GM19328 (cell line): Measurements from ENCODE around the gene DGKB.

Experiments used
- ATAC-seq: cut with Tn5 transposase; IDR thresholded peaks from one replicate; pipeline ENCODE4 v1.9.1; 2021; ENCODE audit warnings: mild to moderate bottlenecking, moderate library complexity; ENCODE audit not compliant: unreplicated experiment

Gene DGKB

GRCh38 chr7:14407246-14408015 lies 495.1 kb downstream of the DGKB start:
- no peak for ATAC-seq

- ATAC-seq = no peak
Measured at GRCh38 chr7:14403587-14403986, 499.0 kb downstream of the DGKB start.

DNA sequence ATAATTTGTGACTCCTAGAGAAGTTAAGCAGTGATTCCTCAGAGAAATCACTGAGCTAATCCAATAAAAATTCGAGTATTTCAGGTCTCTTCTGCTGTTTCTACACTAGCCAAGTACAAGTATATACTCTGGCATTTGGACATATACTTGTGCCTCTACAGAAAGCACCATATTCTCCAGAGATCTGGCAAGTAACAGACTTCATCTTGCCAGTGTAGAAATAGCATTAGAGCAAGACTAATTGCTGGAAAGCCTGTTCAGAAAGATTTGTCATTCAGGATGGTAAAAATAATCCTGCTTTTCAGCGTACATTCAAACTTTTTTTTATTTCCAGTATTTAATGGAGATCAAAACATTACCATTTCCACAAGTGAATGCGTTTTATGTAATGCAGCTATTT lies 502.3 kb downstream of the DGKB start:
- ATAC-seq = no peak

DNA sequence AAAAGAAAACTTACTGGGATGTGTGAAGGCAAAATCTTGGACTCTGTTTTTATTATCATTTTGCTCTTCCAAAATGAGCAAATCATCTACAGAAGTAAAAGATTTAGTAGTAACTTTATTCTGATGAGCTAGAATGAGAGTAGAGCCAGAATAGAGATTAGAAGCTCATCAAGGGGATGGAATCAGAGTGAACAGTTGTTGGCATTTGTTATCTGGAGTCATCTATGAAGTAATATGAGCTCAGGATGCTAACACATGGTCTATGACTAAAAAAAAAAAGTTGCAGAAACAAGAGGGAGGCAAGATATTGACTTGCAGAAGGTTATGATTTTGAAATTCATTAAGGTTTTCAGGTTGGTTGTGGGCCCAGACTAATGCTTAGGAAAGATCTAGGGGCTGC lies 504.0 kb downstream of the DGKB start:
- ATAC-seq = no peak

DNA sequence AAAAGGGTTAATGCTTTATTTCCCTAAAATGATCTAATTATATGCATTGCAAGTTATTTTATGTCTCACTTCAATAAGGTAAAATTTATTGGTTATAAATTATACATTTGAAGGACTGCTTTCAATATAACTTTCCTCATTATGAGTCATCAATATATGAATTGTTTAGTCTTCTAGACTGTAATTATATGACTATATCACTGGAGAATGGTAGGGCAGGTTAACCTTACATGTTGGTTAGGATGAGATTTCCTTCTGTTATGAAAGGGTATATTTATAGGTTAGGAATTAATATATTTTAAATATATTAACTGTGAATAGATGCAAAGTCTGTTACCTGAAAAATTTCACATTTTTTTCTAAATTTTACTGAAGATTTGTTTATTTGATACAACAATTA lies 506.7 kb downstream of the DGKB start:
- no peak for ATAC-seq

- ATAC-seq = no peak
Measured at GRCh38 chr7:14394786-14395185, 507.8 kb downstream of the DGKB start.

DNA sequence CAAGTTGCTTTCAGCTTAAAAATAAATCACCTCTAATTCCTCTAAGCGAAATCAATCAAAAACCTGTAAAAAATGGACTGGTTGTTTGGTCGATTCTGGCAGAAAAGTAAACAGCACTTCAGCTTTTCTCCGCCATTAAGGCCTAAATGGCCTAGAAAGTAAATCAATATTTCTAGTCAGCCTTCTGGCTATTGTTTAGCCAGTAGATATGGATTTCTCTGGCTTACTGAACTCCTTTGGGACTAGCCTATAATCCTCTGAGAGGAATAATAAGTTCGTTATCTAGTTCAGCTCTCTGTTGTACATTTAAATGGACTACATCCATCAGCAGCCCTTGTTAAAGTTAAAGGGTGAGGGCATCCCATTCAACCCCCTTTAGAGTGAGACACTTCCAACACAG lies 513.0 kb downstream of the DGKB start:
- no peak for ATAC-seq

DNA sequence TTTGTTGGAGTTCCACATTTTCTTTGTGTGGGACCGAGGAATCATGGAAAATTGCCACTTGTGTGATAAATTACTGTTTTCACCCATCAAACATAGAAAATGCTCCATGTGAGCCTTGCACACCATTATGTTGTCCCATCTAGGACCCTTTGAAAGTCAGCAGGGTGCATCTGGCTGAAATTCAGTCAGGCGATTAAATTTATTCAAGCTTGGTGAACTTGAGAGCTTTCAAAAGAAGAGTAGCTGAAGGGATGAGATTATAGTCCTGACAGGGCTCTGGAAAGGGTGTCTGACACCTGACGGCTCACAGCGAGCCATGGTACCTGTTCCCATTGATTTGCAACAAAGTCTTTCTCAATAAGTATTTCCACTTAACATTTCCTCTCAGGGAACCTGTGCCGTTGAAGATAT lies 513.4 kb downstream of the DGKB start:
- no peak for ATAC-seq

GRCh38 chr7:14385074-14385473 lies 517.5 kb downstream of the DGKB start:
- no peak for ATAC-seq

DNA sequence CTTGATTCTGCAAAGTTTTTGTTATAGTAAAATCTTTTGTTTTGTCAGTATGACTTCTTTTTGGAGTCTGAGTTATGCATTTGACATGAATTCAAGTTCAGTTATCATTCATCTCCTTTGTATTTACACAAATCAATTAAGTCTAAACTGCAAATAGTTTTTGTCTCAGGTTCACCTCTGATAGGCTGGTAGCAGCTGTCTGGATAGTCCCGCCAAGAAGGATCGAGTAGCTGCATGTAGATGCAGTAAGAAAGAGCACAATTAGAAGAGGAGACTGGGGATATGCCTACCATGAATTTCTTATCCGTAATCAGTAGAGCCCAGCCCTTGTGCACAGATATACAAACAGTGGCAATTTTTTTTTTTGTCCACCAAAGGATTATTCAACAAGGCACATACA lies 520.6 kb downstream of the DGKB start:
- no peak for ATAC-seq

GRCh38 chr7:14381306-14381705 lies 521.2 kb downstream of the DGKB start:
- ATAC-seq = no peak

DNA sequence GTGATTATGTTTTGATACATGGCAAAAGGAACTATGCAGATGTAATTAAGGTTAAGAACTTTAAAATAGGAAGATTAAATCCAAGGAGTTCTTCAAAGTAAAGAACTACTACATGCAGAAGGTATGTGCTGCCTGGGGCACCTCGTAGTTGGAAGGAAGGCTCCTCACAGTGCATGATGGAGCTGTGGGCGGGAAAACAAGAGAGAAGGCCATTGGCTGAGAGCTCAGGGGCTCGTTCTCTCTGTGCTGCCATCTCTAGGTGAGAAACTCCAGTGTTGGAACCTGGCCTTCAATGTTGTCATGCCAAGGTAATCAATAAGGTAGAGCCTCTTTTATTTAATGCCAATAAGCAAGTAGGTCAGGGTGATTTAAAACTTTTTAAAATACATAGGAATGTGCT lies 521.7 kb downstream of the DGKB start:
- no peak for ATAC-seq

DNA sequence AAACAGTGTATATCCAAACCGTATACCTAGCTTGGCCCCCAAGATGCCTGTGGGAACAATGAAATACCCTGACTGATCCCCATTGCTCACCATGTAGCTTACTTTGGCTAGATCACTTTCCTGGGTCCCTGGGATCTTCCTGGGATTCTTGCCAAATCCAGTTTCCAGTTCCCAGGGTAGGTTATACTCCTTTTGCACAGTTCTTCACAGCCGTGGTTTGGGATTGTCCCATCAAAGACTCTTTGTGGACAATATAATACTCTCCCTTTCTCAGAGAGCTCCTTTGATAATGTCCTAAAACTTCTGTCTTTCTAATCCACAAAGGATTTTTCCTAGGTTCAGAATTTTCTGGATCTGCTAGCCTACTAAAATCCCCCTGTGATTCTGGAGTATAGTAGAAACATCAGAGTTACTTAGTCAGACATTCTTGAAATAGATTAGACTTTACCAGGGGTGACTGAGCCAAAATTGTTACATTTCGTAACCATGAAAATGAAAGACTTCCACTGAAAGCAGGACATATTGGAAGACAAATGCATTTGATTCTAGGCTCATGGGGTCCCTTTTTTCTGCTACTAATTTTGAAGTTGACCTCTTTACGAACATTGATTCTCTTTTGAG lies 524.8 kb downstream of the DGKB start:
- ATAC-seq = no peak

- ATAC-seq = no peak
Measured at GRCh38 chr7:14376711-14377110, 525.8 kb downstream of the DGKB start.

- ATAC-seq = no peak
Measured at GRCh38 chr7:14375998-14376397, 526.6 kb downstream of the DGKB start.

GRCh38 chr7:14374336-14374735 lies 528.2 kb downstream of the DGKB start:
- no peak for ATAC-seq

- ATAC-seq = no peak
Measured at GRCh38 chr7:14368285-14368684, 534.3 kb downstream of the DGKB start.

DNA sequence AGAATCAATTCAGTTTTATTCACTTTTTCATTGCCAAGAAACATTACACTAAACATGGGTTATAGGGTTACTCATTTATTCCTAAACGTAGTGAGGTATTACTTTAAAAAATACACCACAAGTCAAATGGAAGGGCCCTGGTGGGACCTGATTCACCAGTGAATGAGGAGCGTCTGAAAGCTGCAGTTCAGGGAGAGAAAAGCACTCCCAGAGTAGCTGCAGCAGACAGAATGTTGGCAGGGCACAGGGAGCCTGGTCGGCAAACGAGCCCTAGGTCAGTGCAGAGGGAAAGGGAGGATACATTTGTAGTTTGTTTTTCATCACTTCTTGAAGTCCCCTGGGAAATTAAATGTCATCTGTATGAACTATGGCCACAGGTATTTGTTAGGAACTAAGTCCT lies 551.4 kb downstream of the DGKB start:
- no peak for ATAC-seq

DNA sequence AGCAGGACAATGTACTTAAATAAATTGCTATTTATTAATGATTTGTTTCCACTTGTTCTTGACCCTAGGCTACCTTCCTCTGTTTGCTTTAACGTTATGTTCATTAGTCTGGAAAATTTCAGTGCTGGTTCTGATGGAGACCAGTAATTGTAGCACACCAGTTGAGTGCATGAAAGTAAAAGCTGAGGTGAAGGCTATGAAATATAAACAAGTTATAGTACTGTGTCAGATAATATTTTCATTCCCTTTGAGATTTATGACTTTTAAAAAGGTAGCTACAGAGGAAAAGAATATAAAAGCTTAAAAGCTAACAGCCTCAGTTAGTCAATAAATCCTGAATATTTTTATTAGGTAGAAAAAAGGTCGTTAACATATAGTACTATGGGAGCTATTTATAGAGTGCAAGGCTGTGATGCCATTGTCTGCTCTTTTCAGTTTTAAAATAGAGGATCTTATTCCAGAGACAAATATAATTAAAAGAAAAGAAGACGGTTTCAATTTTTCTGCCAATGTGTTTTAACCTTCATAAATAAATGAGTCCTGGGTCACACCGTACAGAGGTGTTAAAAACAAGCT lies 561.3 kb downstream of the DGKB start:
- no peak for ATAC-seq

- no peak for ATAC-seq
Measured at GRCh38 chr7:14340393-14341074, 562.0 kb downstream of the DGKB start.

- ATAC-seq = no peak
Measured at GRCh38 chr7:14339861-14340260, 562.7 kb downstream of the DGKB start.

DNA sequence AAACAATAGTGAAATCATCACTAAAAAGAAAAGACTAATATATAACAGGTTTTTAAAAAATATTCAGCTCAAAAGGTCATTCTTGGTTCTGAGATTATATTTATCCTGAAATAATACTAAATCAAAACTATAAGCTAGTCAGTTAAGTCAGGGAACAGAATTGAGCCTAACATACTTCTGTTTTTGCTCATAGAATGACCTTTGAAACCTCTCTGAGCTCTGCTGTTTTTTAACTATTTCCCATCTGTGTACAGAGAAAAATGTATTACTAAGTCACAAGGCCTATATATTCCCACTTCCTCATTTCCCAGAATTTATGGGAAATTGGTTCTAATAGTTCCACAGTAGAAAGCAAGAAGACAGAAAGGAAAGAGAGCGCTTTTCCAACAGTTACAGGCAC lies 566.3 kb downstream of the DGKB start:
- no peak for ATAC-seq
